Activated CD8-positive, alpha-beta memory T cell treated with anti-CD3 and anti-CD28 coated beads for 4 hours (primary cell): Measurements from ENCODE around the gene MYLK3.
"Not testable (repeated sequence)": the region's sequence is repeated elsewhere in the genome, so short reads cannot be mapped to it uniquely, and the experiment has no call there.

Experiments
- DNase-seq, 2 donors: peaks; one replicate each; pipeline ENCODE4 v3.0.0-alpha.2; 2020; ENCODE audit warnings: low read depth in 2 of 2

The MYLK3 gene

GRCh38 chr16:46690281-46691178 is 57.6 kb downstream of the MYLK3 start:
- no peak for DNase-seq

GRCh38 chr16:46689365-46690280 is 58.5 kb downstream of the MYLK3 start, which contains the start of gene ORC6:
Gene ORC6 (plus strand): TSS chr16:46689659. CDS start chr16:46689706, 47 bp downstream.
- DNase-seq, result peak; percentile 92 to 95

GRCh38 chr16:46688654-46689364 is 59.3 kb downstream of the MYLK3 start, which contains the start of gene VPS35:
Gene VPS35 (minus strand): TSS chr16:46689178. CDS start chr16:46689133, 45 bp downstream.
- DNase-seq, result peak; percentile 99

- DNase-seq, result no peak
Observed at GRCh38 chr16:46688101-46688653, 60.0 kb downstream of the MYLK3 start.

- DNase-seq, result no peak
Observed at GRCh38 chr16:46687486-46687885, 60.7 kb downstream of the MYLK3 start.

- no peak for DNase-seq
Observed at GRCh38 chr16:46686815-46687473, 61.2 kb downstream of the MYLK3 start.

GRCh38 chr16:46681867-46682266 is 66.3 kb downstream of the MYLK3 start:
- not testable (repeated sequence) for DNase-seq

- DNase-seq, result not testable (repeated sequence)
Observed at GRCh38 chr16:46677943-46678342, 70.2 kb downstream of the MYLK3 start.

GRCh38 chr16:46673320-46674013 is 74.7 kb downstream of the MYLK3 start:
- peak in 1 of 2 donors; percentile 9 for DNase-seq

- no peak for DNase-seq
Observed at GRCh38 chr16:46662123-46662522, 86.0 kb downstream of the MYLK3 start.

GRCh38 chr16:46658925-46659324 is 89.2 kb downstream of the MYLK3 start:
- DNase-seq, result no peak
